ENCODE results near the gene TRIP13. TPM values are rescaled to one million over a fixed set of nuclear protein-coding genes. Genes with fewer than 3 reads are reported as not detected.

TRIP13 gene
- total RNA-seq, 1 experiment from 2014 or later = 42.6 TPM

DNA sequence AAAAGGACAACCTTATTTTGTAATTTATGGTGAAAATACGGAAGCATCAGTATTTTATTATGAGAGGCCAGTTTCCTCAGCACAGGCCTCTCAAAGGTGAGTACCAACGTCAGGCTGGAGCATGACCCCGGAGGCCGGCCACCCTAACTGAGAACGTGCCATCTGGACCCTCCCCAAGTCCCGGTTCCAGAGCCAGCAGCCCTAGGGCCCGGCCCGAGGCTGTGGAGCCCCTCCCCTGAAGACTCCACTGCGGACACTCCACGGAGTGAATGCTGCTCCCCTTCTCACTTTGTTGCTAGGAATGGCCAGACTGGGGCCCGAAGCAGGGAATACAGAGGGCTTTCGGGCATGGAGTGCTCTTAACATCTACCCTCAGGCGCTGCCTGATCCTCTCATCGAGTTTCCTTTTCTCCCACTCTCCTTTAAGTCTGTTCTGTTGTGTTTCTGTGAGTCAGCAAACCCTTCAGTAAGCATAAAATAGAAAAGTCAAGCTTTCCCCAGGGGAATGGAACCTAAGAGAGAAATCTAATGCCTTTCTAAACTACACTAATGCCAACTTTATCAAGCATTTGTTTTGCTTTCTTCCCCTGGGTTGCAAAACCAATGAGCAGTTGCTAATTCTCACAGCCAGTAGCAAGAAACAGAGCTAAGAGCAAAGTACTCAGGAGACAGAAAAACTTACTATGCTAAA is 4.6 kb upstream of the TRIP13 start:
- H3K4me1 ChIP-seq (ENCODE audit: insufficient read depth, low read length) = no peaks in the 10 kb centered on the region
- no peaks in the 10 kb centered on the region for H3K27me3 ChIP-seq (ENCODE audit: insufficient read depth, low read length)
- peaks cover 72 to 92% (median 87%) of the 10 kb centered on the region in 3 experiments for H3K36me3 Mint-ChIP-seq (ENCODE audit: insufficient read depth in 1 of 3, low read depth in 3 of 3)
- peak overlapping the region in 1 of 3 experiments; percentile 61; a peak in 1 of 7 replicates for H3K27ac Mint-ChIP-seq
- H3K79me2 ChIP-seq (ENCODE audit: insufficient read depth, low read length) = peaks cover 17% of the 10 kb centered on the region; the same call in 1 of the 2 replicates
- no peak overlapping the region for H4K91ac ChIP-seq (ENCODE audit: insufficient read length, low read depth, low read length)
- no peak overlapping the region for H3K27ac ChIP-seq (ENCODE audit: insufficient read length, low read depth, low read length)
- WGBS (ENCODE audit: extremely low coverage, insufficient read length, low lambda C conversion rate) = no CpG with 5 or more reads among the region's 14 CpGs
- no peak overlapping the region for H3K4ac ChIP-seq (ENCODE audit: low read depth, low read length)
- H3K4me1 Mint-ChIP-seq = peaks cover 8 to 10% of the 10 kb centered on the region in 2 experiments
- no peak overlapping the region for H2BK15ac ChIP-seq (ENCODE audit: low read depth, low read length)
- no peak for DNase-seq
- no peak overlapping the region for H3K56ac ChIP-seq (ENCODE audit: insufficient read length, low read depth, low read length)
- no peak overlapping the region for H3K23ac ChIP-seq (ENCODE audit: insufficient read length, low read depth, low read length)
- no peak overlapping the region for H4K8ac ChIP-seq (replicated peaks; ENCODE audit: insufficient read length, low read depth, low read length)
- H3K9ac ChIP-seq (ENCODE audit: extremely low read depth, insufficient read length, low read length) = no peak overlapping the region
- H3K27me3 Mint-ChIP-seq (ENCODE audit: low read depth) = no peaks in the 10 kb centered on the region
- no peak overlapping the region for H3K4me3 Mint-ChIP-seq
- H4K20me1 ChIP-seq (ENCODE audit: control insufficient read depth, insufficient read depth, insufficient read length) = no peaks in the 10 kb centered on the region
- H3K9me3 ChIP-seq (ENCODE audit: control insufficient read depth, low read depth, low read length) = no peaks in the 10 kb centered on the region
- H2BK5ac ChIP-seq (ENCODE audit: insufficient read length, low read length) = no peak overlapping the region
- H4K5ac ChIP-seq (ENCODE audit: insufficient read length, low read depth, low read length) = no peak overlapping the region
- no peak overlapping the region for H2AFZ ChIP-seq (ENCODE audit: low read length)
- H2BK12ac ChIP-seq (ENCODE audit: insufficient read length, low read depth, low read length) = no peak overlapping the region
- no peaks in the 10 kb centered on the region for H3K9me3 Mint-ChIP-seq
- no peak overlapping the region for H2BK20ac ChIP-seq (ENCODE audit: low read depth, low read length, poor library complexity, severe bottlenecking)
- H2BK120ac ChIP-seq (ENCODE audit: low read depth, low read length, poor library complexity, severe bottlenecking) = no peak overlapping the region
- no peak overlapping the region for H2AK5ac ChIP-seq (ENCODE audit: insufficient read length, low read length)
- no peak overlapping the region for H3T11ph ChIP-seq (ENCODE audit: low read length)
- H3K23me2 ChIP-seq (ENCODE audit: insufficient read length, low read depth, low read length, poor library complexity, severe bottlenecking) = peaks cover 6% of the 10 kb centered on the region
- H3K14ac ChIP-seq (ENCODE audit: insufficient read depth, low read length) = no peak overlapping the region
- TF ChIP-seq, protein P1, sequence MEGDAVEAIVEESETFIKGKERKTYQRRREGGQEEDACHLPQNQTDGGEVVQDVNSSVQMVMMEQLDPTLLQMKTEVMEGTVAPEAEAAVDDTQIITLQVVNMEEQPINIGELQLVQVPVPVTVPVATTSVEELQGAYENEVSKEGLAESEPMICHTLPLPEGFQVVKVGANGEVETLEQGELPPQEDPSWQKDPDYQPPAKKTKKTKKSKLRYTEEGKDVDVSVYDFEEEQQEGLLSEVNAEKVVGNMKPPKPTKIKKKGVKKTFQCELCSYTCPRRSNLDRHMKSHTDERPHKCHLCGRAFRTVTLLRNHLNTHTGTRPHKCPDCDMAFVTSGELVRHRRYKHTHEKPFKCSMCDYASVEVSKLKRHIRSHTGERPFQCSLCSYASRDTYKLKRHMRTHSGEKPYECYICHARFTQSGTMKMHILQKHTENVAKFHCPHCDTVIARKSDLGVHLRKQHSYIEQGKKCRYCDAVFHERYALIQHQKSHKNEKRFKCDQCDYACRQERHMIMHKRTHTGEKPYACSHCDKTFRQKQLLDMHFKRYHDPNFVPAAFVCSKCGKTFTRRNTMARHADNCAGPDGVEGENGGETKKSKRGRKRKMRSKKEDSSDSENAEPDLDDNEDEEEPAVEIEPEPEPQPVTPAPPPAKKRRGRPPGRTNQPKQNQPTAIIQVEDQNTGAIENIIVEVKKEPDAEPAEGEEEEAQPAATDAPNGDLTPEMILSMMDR (conservative IDR thresholded peaks at IDR 0.05) = no peak
- no peak overlapping the region for H3K4me2 ChIP-seq (ENCODE audit: insufficient read depth, insufficient read length, low read length)
- H3K79me1 ChIP-seq (ENCODE audit: insufficient read depth, low read depth, low read length, poor library complexity, severe bottlenecking) = peaks cover 10% of the 10 kb centered on the region
- H3K18ac ChIP-seq (ENCODE audit: insufficient read length, low read depth, low read length) = no peak overlapping the region

All from H9 (cell line).